H1 (cell line): ENCODE measurements around the gene F3. TPM values are rescaled to one million over a fixed set of nuclear protein-coding genes. Genes with fewer than 3 reads are reported as not detected.
A peak's percentile ranks its signal among the peaks of the same experiment; 100 is the strongest.

Experiments
- CTCF ChIA-PET: fragments of 300-600 bp; sonication (Branson Sonifier 250); formaldehyde crosslinking; loops from one replicate; lab custom pipeline; 2021; ENCODE audit not compliant: partially characterized antibody; lab: Charles Lee
- POLR2A ChIA-PET: fragments of 300-600 bp; sonication (Branson Sonifier 250); formaldehyde crosslinking; loops from one replicate; lab custom pipeline; 2021; ENCODE audit warnings: inconsistent platforms; ENCODE audit not compliant: partially characterized antibody; lab: Charles Lee
- DNase-seq, 2 experiments: peaks; one replicate each; pipeline versions ENCODE4 v3.0.0 to v3.0.0-alpha.2; 2010 to 2022; ENCODE audit warnings: low spot score in 2 of 2, low read depth in 1 of 2, mixed read lengths in 1 of 2
- FAIRE-seq: peaks from 2 replicates; lab custom pipeline; 2011; peaks lifted over from hg19 to GRCh38; lab: Jason Lieb, UNC
- H2AFZ ChIP-seq: 2 replicates; pipeline ENCODE4 v1.8.1; 2012; ENCODE audit warnings: low read length, inconsistent platforms
- H2AK5ac ChIP-seq: 2 replicates; pipeline ENCODE4 v1.6.1; 2013; ENCODE audit warnings: low read depth, low read length
- H2BK120ac ChIP-seq: replicated peaks from 2 replicates; pipeline ENCODE3; 2013; ENCODE audit warnings: low read depth, low read length, inconsistent platforms
- H2BK12ac ChIP-seq: 2 replicates; pipeline ENCODE4 v1.6.1; 2013; ENCODE audit warnings: low read depth, low read length
- H2BK15ac ChIP-seq: 2 replicates; pipeline ENCODE4 v1.6.1; 2013; ENCODE audit warnings: low read length
- H2BK20ac ChIP-seq: 2 replicates; pipeline ENCODE4 v1.6.1; 2013; ENCODE audit warnings: low read length
- H2BK5ac ChIP-seq: 2 replicates; pipeline ENCODE4 v1.6.1; 2013; ENCODE audit warnings: low read depth, low read length
- H3K14ac ChIP-seq: 2 replicates; pipeline ENCODE4 v1.6.1; 2013; ENCODE audit warnings: inconsistent platforms; ENCODE audit not compliant: insufficient read length
- H3K18ac ChIP-seq: 2 replicates; pipeline ENCODE4 v1.6.1; 2013; ENCODE audit warnings: low read length; ENCODE audit errors: extremely low read depth
- H3K23ac ChIP-seq: 2 replicates; pipeline ENCODE4 v1.6.1; 2013; ENCODE audit warnings: inconsistent platforms; ENCODE audit not compliant: insufficient read length
- H3K23me2 ChIP-seq: 2 replicates; pipeline ENCODE4 v1.6.1; 2013; ENCODE audit warnings: low read depth, low read length
- H3K27ac ChIP-seq: 2 replicates; pipeline ENCODE4 v1.6.1; 2011; ENCODE audit warnings: low read depth, low read length, inconsistent platforms
- H3K27me3 ChIP-seq, 4 experiments: replicated peaks in 1 of 4; 1 replicate in 1 of 4; 2 replicates in 3 of 4; pipeline versions ENCODE4 v1.6.1 to v1.8.1; 2011 to 2013; ENCODE audit warnings: low read length in 3 of 4, mild to moderate bottlenecking in 3 of 4, inconsistent platforms in 2 of 4, mixed read lengths in 2 of 4, moderate library complexity in 1 of 4; ENCODE audit not compliant: control insufficient read depth in 3 of 4, insufficient read depth in 3 of 4; ENCODE audit errors: extremely low read depth in 1 of 4
- H3K36me3 ChIP-seq, 4 experiments: 2 replicates each; pipeline versions ENCODE4 v1.6.1 to v1.8.1; 2011 to 2013; ENCODE audit warnings: mild to moderate bottlenecking in 4 of 4, low read length in 3 of 4, moderate library complexity in 2 of 4, control low read depth in 1 of 4, inconsistent platforms in 1 of 4; ENCODE audit not compliant: insufficient read depth in 4 of 4, control insufficient read depth in 2 of 4
- H3K4ac ChIP-seq: replicated peaks from 2 replicates; pipeline ENCODE3; 2013; ENCODE audit warnings: low read length, low read depth, mixed read lengths, inconsistent platforms; ENCODE audit not compliant: insufficient read length
- H3K4me1 ChIP-seq, 4 experiments: replicated peaks in 1 of 4; 1 replicate in 1 of 4; 2 replicates in 3 of 4; pipeline versions ENCODE4 v1.6.1 to v1.8.1; 2011 to 2013; ENCODE audit warnings: low read length in 3 of 4, inconsistent platforms in 2 of 4, mixed read lengths in 1 of 4; ENCODE audit not compliant: insufficient read depth in 4 of 4, control insufficient read depth in 3 of 4
- H3K4me2 ChIP-seq, 2 experiments: 2 replicates each; pipeline versions ENCODE4 v1.6.1 to v1.8.1; 2011 to 2013; ENCODE audit warnings: low read depth in 2 of 2, low read length in 2 of 2, control low read depth in 1 of 2, inconsistent platforms in 1 of 2, mild to moderate bottlenecking in 1 of 2; ENCODE audit not compliant: insufficient read depth in 1 of 2
- H3K4me3 ChIP-seq, 4 experiments: fragments of 200-600, 300-600 bp in 1 of 4; sonication (generic), shearing (Covaris generic), sonication (Bioruptor Twin) in 1 of 4; 2 replicates each; pipeline versions ENCODE4 v1.5.1 to v1.8.1; 2011 to 2016; ENCODE audit warnings: low read length in 4 of 4, low read depth in 3 of 4, control low read depth in 2 of 4, inconsistent platforms in 2 of 4, mild to moderate bottlenecking in 2 of 4, mixed read lengths in 1 of 4, moderate library complexity in 1 of 4; ENCODE audit not compliant: insufficient read depth in 2 of 4; ENCODE audit errors: extremely low read depth in 1 of 4
- H3K56ac ChIP-seq: replicated peaks from 2 replicates; pipeline ENCODE3; 2013; ENCODE audit warnings: low read depth, mild to moderate bottlenecking, mixed read lengths, low read length, inconsistent platforms; ENCODE audit not compliant: insufficient read length
- H3K79me1 ChIP-seq: 2 replicates; pipeline ENCODE4 v1.6.1; 2013; ENCODE audit warnings: low read depth, low read length, control low read depth
- H3K79me2 ChIP-seq, 2 experiments: 2 replicates each; pipeline versions ENCODE4 v1.6.1 to v1.8.1; 2012 to 2013; ENCODE audit warnings: low read length in 2 of 2, mild to moderate bottlenecking in 2 of 2, inconsistent platforms in 1 of 2; ENCODE audit not compliant: insufficient read depth in 2 of 2, control insufficient read depth in 1 of 2
- H3K9ac ChIP-seq, 4 experiments: replicated peaks in 1 of 4; 1 replicate in 1 of 4; 2 replicates in 3 of 4; pipeline versions ENCODE4 v1.6.1 to v1.8.1; 2011 to 2013; ENCODE audit warnings: low read depth in 3 of 4, low read length in 3 of 4, control low read depth in 2 of 4, mild to moderate bottlenecking in 2 of 4, moderate library complexity in 2 of 4, inconsistent platforms in 1 of 4; ENCODE audit errors: extremely low read depth in 1 of 4
- H3K9me3 ChIP-seq, 2 experiments: 2 replicates each; pipeline versions ENCODE4 v1.6.1 to v1.8.1; 2012 to 2013; ENCODE audit warnings: mild to moderate bottlenecking in 2 of 2, moderate library complexity in 2 of 2, control low read depth in 1 of 2, inconsistent platforms in 1 of 2, low read depth in 1 of 2, low read length in 1 of 2, mixed read lengths in 1 of 2; ENCODE audit not compliant: insufficient read depth in 2 of 2
- H4K20me1 ChIP-seq, 2 experiments: replicated peaks in 1 of 2; 2 replicates each; pipeline versions ENCODE3 to v1.8.1; 2011 to 2013; ENCODE audit warnings: inconsistent platforms in 2 of 2, low read length in 2 of 2, mild to moderate bottlenecking in 1 of 2; ENCODE audit not compliant: insufficient read depth in 2 of 2, control insufficient read depth in 1 of 2
- H4K5ac ChIP-seq: 2 replicates; pipeline ENCODE4 v1.6.1; 2013; ENCODE audit warnings: low read length, low read depth, mixed read lengths, inconsistent platforms; ENCODE audit not compliant: insufficient read length
- H4K8ac ChIP-seq: 2 replicates; pipeline ENCODE4 v1.8.0; 2013; ENCODE audit warnings: mild to moderate bottlenecking, moderate library complexity, low read length, inconsistent platforms; ENCODE audit not compliant: insufficient read depth; ENCODE audit errors: extremely low read depth
- H4K91ac ChIP-seq: replicated peaks from 2 replicates; pipeline ENCODE3; 2013; ENCODE audit warnings: low read length, mixed read lengths, inconsistent platforms; ENCODE audit not compliant: insufficient read length
- RFX5 ChIP-seq: IDR thresholded peaks from 2 replicates; pipeline ENCODE4 v1.6.1; 2011; ENCODE audit warnings: low read depth, low read length, improper control_type of control experiment, borderline replicate concordance
- RXRA ChIP-seq: IDR thresholded peaks from 2 replicates; pipeline ENCODE4 v1.6.1; 2011; ENCODE audit warnings: low read depth, mild to moderate bottlenecking, low read length, moderate library complexity; ENCODE audit not compliant: insufficient read depth
- SIRT6 ChIP-seq: IDR thresholded peaks from one replicate; pipeline ENCODE4 v1.7.1; 2012; ENCODE audit warnings: low read length, inconsistent platforms
- WGBS, 2 experiments: shearing (Covaris generic) in 1 of 2; methylation state at CpG; one replicate each; pipeline versions ENCODE4 v1.1.6 to v1.1.7; 2013 to 2015; ENCODE audit warnings: low lambda C conversion rate in 2 of 2, mixed read lengths in 2 of 2, inconsistent platforms in 1 of 2, low coverage in 1 of 2, missing lambda C conversion rate in 1 of 2; ENCODE audit not compliant: insufficient replicate concordance in 2 of 2, insufficient coverage in 1 of 2, insufficient read length in 1 of 2; ENCODE audit errors: extremely low coverage in 1 of 2, missing lambda C conversion rate in 1 of 2; 5-methylcytosine and 5-hydroxymethylcytosine counted together
- polyA plus RNA-seq, 7 experiments: library from polyadenylated mRNA; depleted of rRNA in 3 of 7; stranded (reverse) in 5 of 7; unstranded in 2 of 7; fragments of >200 nt in 5 of 7; fragments of 200-250 nt in 2 of 7; gene quantifications; 1 replicate in 5 of 7; 2 replicates in 1 of 7; 4 replicates in 1 of 7; pipeline versions ENCODE4 v1.2.1 to v1.2.3, GENCODE V29; 2011 to 2013; ENCODE audit warnings: missing spikeins in 2 of 7, mixed read lengths in 2 of 7
- total RNA-seq: library from RNA; stranded (reverse); fragmentation: NEBNext Ultra II Directional; extraction: Animal tissue kit (Norgen Biotek cat#: 25700); gene quantifications from 2 replicates; pipeline ENCODE4 v1.2.1, GENCODE V29; 2021
- TF ChIP-seq, protein P1 (sequence below): IDR thresholded peaks from 2 replicates; pipeline ENCODE4 v1.6.1; 2012; ENCODE audit warnings: low read length, inconsistent platforms

Gene F3
- total and polyA plus RNA-seq, 2 of the 8 experiments (the other 6 are each of a cell fraction or from before 2014, with no cell fraction given): 2.6 to 8.6 TPM

DNA sequence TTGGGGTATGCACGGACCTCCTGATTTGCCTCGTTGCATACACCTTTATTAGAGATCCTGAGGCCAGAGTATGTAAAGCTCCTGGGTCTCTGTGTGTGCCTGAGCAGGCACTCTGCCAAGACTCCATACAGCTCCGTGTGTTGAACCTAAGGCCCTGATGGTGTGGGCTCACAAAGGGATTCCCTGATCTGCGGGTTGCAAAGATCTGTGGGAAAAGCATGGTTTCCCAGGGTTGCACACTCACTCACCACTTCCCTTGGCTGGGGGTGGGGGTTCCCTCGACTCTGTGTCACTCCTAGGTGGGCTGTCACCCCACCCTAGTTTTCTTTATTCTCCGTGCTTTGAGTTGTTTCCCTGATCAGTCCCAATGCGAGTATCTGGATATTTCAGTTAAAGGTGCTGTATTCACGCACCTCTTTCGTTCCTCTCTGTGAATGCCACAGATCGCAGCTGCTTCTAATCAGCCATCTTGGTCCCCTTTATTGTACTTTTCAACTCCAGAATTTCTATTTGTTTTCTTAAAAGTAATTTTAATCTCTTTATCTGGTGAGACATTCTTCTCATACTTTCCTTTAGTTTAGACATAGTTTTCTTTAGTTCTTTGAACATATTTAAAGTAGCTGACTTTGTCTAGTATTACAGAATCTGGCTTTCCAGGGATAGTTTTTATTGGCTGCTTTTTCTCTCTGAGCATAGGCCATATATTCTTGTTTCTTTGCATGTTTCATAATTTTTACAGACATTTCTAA, 39.0 kb upstream of the F3 start:
- H2BK15ac ChIP-seq: no peak overlapping the region
- no peak overlapping the region for H3K4me2 ChIP-seq
- no peak overlapping the region for H3K27ac ChIP-seq
- CTCF ChIA-PET: interaction anchor here (0.6 to 1.3 kb wide), 7 partner anchors 13 to 463 kb away, joined by 3 to 5 read pairs (median 3); no protein-coding TSS in a partner anchor
- H3K56ac ChIP-seq: no peak overlapping the region
- no peaks in the 10 kb centered on the region for H3K36me3 ChIP-seq
- no peak for DNase-seq
- no peak overlapping the region for H3K9ac ChIP-seq
- peak overlapping the region; percentile 43 for H2BK120ac ChIP-seq
- H3K23ac ChIP-seq: no peak overlapping the region
- H4K91ac ChIP-seq: no peak overlapping the region
- H2BK12ac ChIP-seq: no peak overlapping the region
- H3K27me3 ChIP-seq: no peaks in the 10 kb centered on the region
- POLR2A ChIA-PET: no interaction called here
- no peak overlapping the region for H3K14ac ChIP-seq
- peak overlapping the region; percentile 95 for H2AFZ ChIP-seq
- 91% methylated on average over 10 of the region's 10 CpGs; no CpG with 5 or more reads in 1 of the 2 experiments for WGBS, 2 experiments
- H3K79me1 ChIP-seq: no peaks in the 10 kb centered on the region
- H3K9me3 ChIP-seq: peaks cover 2 to 4% of the 10 kb centered on the region in 2 experiments; a peak in 3 of 4 replicates
- H4K20me1 ChIP-seq: no peaks in the 10 kb centered on the region
- H2BK20ac ChIP-seq: no peak overlapping the region
- H3K4me1 ChIP-seq: peaks cover 0 to 5% (median 3%) of the 10 kb centered on the region in 4 experiments; a peak in 4 of 7 replicates
- H2AK5ac ChIP-seq: no peak overlapping the region
- no peaks in the 10 kb centered on the region for H3K23me2 ChIP-seq
- H2BK5ac ChIP-seq: no peak overlapping the region
- no peak overlapping the region for H3K4me3 ChIP-seq
- no peaks in the 10 kb centered on the region for H3K79me2 ChIP-seq
- H4K5ac ChIP-seq: no peak overlapping the region
- H3K4ac ChIP-seq: no peak overlapping the region
- FAIRE-seq: no peak
- no peak overlapping the region for H4K8ac ChIP-seq
- H3K18ac ChIP-seq: no peak overlapping the region
- no peak for TF ChIP-seq RFX5
- TF ChIP-seq RXRA: no peak
- TF ChIP-seq SIRT6: no peak
- TF ChIP-seq, protein P1, sequence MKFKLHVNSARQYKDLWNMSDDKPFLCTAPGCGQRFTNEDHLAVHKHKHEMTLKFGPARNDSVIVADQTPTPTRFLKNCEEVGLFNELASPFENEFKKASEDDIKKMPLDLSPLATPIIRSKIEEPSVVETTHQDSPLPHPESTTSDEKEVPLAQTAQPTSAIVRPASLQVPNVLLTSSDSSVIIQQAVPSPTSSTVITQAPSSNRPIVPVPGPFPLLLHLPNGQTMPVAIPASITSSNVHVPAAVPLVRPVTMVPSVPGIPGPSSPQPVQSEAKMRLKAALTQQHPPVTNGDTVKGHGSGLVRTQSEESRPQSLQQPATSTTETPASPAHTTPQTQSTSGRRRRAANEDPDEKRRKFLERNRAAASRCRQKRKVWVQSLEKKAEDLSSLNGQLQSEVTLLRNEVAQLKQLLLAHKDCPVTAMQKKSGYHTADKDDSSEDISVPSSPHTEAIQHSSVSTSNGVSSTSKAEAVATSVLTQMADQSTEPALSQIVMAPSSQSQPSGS: no peak
